ENCODE results near the gene FAM181B. TPM values are rescaled to one million over a fixed set of nuclear protein-coding genes. Genes with fewer than 3 reads are reported as not detected.

FAM181B gene
- total RNA-seq, 2 experiments from 2014 or later: not detected

GRCh38 chr11:82756765-82757639 is 23.3 kb upstream of the FAM181B start:
- Mint-ChIP-seq H3K36me3 (ENCODE audit: low read depth) (no peaks in the 10 kb centered on the region), H3K4me3 (peak overlapping the region; percentile 28), H3K4me1 (peaks cover 22% of the 10 kb centered on the region), H3K9me3 (no peaks in the 10 kb centered on the region), H3K27ac (peak overlapping the region; percentile 68), H3K27me3 (peaks cover 11% of the 10 kb centered on the region)
- DNase-seq: no peak
- CTCF ChIA-PET: interaction anchor here (0.6 to 1.9 kb wide), 2 partner anchors 10 to 516 kb away, joined by 4 to 7 read pairs; no protein-coding TSS in a partner anchor
- POLR2A ChIA-PET: no interaction called here

- H3K36me3 Mint-ChIP-seq (ENCODE audit: low read depth): no peaks in the 10 kb centered on the region
Measured at GRCh38 chr11:82754410-82754809, 20.7 kb upstream of the FAM181B start.

GRCh38 chr11:82753921-82754320 is 20.3 kb upstream of the FAM181B start:
- Mint-ChIP-seq H3K27ac (no peak overlapping the region), H3K4me3 (no peak overlapping the region), H3K9me3 (no peaks in the 10 kb centered on the region), H3K27me3 (peaks cover 12% of the 10 kb centered on the region), H3K4me1 (peaks cover 44% of the 10 kb centered on the region), H3K36me3 (ENCODE audit: low read depth) (no peaks in the 10 kb centered on the region)
- POLR2A ChIA-PET: no interaction called here
- no peak for DNase-seq
- CTCF ChIA-PET: no interaction called here

More at GRCh38 chr11:82754410-82754809, 20.7 kb upstream of the FAM181B start:
- H3K4me1 Mint-ChIP-seq: peaks cover 44% of the 10 kb centered on the region
- DNase-seq: no peak
- no peak overlapping the region for H3K27ac Mint-ChIP-seq
- H3K4me3 Mint-ChIP-seq: no peak overlapping the region
- peaks cover 12% of the 10 kb centered on the region for H3K27me3 Mint-ChIP-seq
- POLR2A ChIA-PET: no interaction called here
- CTCF ChIA-PET: no interaction called here
- H3K9me3 Mint-ChIP-seq: no peaks in the 10 kb centered on the region

GRCh38 chr11:82752801-82753200 is 19.1 kb upstream of the FAM181B start:
- Mint-ChIP-seq H3K4me1 (peaks cover 39% of the 10 kb centered on the region), H3K36me3 (ENCODE audit: low read depth) (no peaks in the 10 kb centered on the region), H3K27ac (no peak overlapping the region), H3K4me3 (no peak overlapping the region), H3K27me3 (peaks cover 12% of the 10 kb centered on the region), H3K9me3 (no peaks in the 10 kb centered on the region)
- ChIA-PET POLR2A (no interaction called here), CTCF (no interaction called here)
- DNase-seq: no peak

- Mint-ChIP-seq H3K27ac (peak overlapping the region; percentile 74), H3K4me1 (peaks cover 23% of the 10 kb centered on the region), H3K9me3 (no peaks in the 10 kb centered on the region), H3K36me3 (ENCODE audit: low read depth) (no peaks in the 10 kb centered on the region), H3K4me3 (peak overlapping the region; percentile 29), H3K27me3 (peaks cover 18% of the 10 kb centered on the region)
- DNase-seq: peak; percentile 55
- ChIA-PET CTCF (no interaction called here), POLR2A (interaction anchor here (0.6 kb wide), 1 partner anchor 41 kb away, joined by 3 read pairs; no protein-coding TSS in a partner anchor)
Measured at GRCh38 chr11:82750643-82751139, 17.0 kb upstream of the FAM181B start.

- ChIA-PET POLR2A (no interaction called here), CTCF (no interaction called here)
- no peak overlapping the region for H3K27ac Mint-ChIP-seq
- peaks cover 22% of the 10 kb centered on the region for H3K27me3 Mint-ChIP-seq
- no peak for DNase-seq
- no peaks in the 10 kb centered on the region for H3K9me3 Mint-ChIP-seq
- peaks cover 23% of the 10 kb centered on the region for H3K4me1 Mint-ChIP-seq
- no peak overlapping the region for H3K4me3 Mint-ChIP-seq
- no peaks in the 10 kb centered on the region for H3K36me3 Mint-ChIP-seq (ENCODE audit: low read depth)
Measured at GRCh38 chr11:82747471-82747870, 13.8 kb upstream of the FAM181B start.

GRCh38 chr11:82738091-82738490 is 4.4 kb upstream of the FAM181B start:
- peaks cover 3% of the 10 kb centered on the region for H3K4me1 Mint-ChIP-seq
- H3K27me3 Mint-ChIP-seq: peaks cover 77% of the 10 kb centered on the region
- no peak overlapping the region for H3K27ac Mint-ChIP-seq
- no peaks in the 10 kb centered on the region for H3K9me3 Mint-ChIP-seq
- H3K36me3 Mint-ChIP-seq (ENCODE audit: low read depth): no peaks in the 10 kb centered on the region
- ChIA-PET CTCF (no interaction called here), POLR2A (no interaction called here)
- no peak overlapping the region for H3K4me3 Mint-ChIP-seq
- no peak for DNase-seq

- Mint-ChIP-seq H3K4me1 (peaks cover 6% of the 10 kb centered on the region), H3K36me3 (ENCODE audit: low read depth) (no peaks in the 10 kb centered on the region), H3K27ac (no peak overlapping the region), H3K9me3 (no peaks in the 10 kb centered on the region), H3K4me3 (peak overlapping the region; percentile 53), H3K27me3 (peaks cover 81% of the 10 kb centered on the region)
- CTCF ChIA-PET: interaction anchor here (1.4 kb wide), 1 partner anchor 16 kb away, joined by 3 read pairs; no protein-coding TSS in a partner anchor
- POLR2A ChIA-PET: no interaction called here
- no peak for DNase-seq
Measured at GRCh38 chr11:82734120-82734479, 436 bp upstream of the FAM181B start.

GRCh38 chr11:82732734-82733443 is 775 bp downstream of the FAM181B start:
- CTCF ChIA-PET: interaction anchor here (0.5 to 1.4 kb wide), 2 partner anchors 12 to 15 kb away, joined by 3 to 4 read pairs; no protein-coding TSS in a partner anchor

GRCh38 chr11:82732348-82732733 is 1.3 kb downstream of the FAM181B start:
- peaks cover 73% of the 10 kb centered on the region for H3K27me3 Mint-ChIP-seq
- DNase-seq: no peak
- ChIA-PET POLR2A (no interaction called here), CTCF (interaction anchor here (0.5 kb wide), 1 partner anchor 13 kb away, joined by 4 read pairs; no protein-coding TSS in a partner anchor)
- no peak overlapping the region for H3K4me3 Mint-ChIP-seq
- peaks cover 6% of the 10 kb centered on the region for H3K4me1 Mint-ChIP-seq
- H3K27ac Mint-ChIP-seq: no peak overlapping the region
- no peaks in the 10 kb centered on the region for H3K36me3 Mint-ChIP-seq (ENCODE audit: low read depth)
- no peaks in the 10 kb centered on the region for H3K9me3 Mint-ChIP-seq

More at GRCh38 chr11:82732734-82733443, 775 bp downstream of the FAM181B start:
- Mint-ChIP-seq H3K4me3 (peak overlapping the region; percentile 54), H3K27ac (no peak overlapping the region), H3K9me3 (no peaks in the 10 kb centered on the region), H3K27me3 (peaks cover 78% of the 10 kb centered on the region), H3K36me3 (ENCODE audit: low read depth) (no peaks in the 10 kb centered on the region), H3K4me1 (peaks cover 6% of the 10 kb centered on the region)
- no peak for DNase-seq
- POLR2A ChIA-PET: no interaction called here

GRCh38 chr11:82731691-82732277 is 1.9 kb downstream of the FAM181B start:
- ChIA-PET POLR2A (no interaction called here), CTCF (no interaction called here)
- Mint-ChIP-seq H3K27ac (no peak overlapping the region), H3K9me3 (no peaks in the 10 kb centered on the region), H3K4me1 (peaks cover 6% of the 10 kb centered on the region), H3K4me3 (no peak overlapping the region), H3K27me3 (peaks cover 71% of the 10 kb centered on the region), H3K36me3 (ENCODE audit: low read depth) (no peaks in the 10 kb centered on the region)
- no peak for DNase-seq

GRCh38 chr11:82730754-82731153 is 2.9 kb downstream of the FAM181B start:
- POLR2A ChIA-PET: no interaction called here
- CTCF ChIA-PET: no interaction called here
- no peak overlapping the region for H3K4me3 Mint-ChIP-seq
- H3K36me3 Mint-ChIP-seq (ENCODE audit: low read depth): no peaks in the 10 kb centered on the region
- H3K4me1 Mint-ChIP-seq: peaks cover 6% of the 10 kb centered on the region
- H3K27me3 Mint-ChIP-seq: peaks cover 66% of the 10 kb centered on the region
- no peaks in the 10 kb centered on the region for H3K9me3 Mint-ChIP-seq
- DNase-seq: no peak
- no peak overlapping the region for H3K27ac Mint-ChIP-seq

- POLR2A ChIA-PET: no interaction called here
- no peak overlapping the region for H3K4me3 Mint-ChIP-seq
- DNase-seq: no peak
- no peaks in the 10 kb centered on the region for H3K36me3 Mint-ChIP-seq (ENCODE audit: low read depth)
- CTCF ChIA-PET: no interaction called here
- H3K9me3 Mint-ChIP-seq: no peaks in the 10 kb centered on the region
- H3K4me1 Mint-ChIP-seq: peaks cover 6% of the 10 kb centered on the region
- peaks cover 63% of the 10 kb centered on the region for H3K27me3 Mint-ChIP-seq
- H3K27ac Mint-ChIP-seq: no peak overlapping the region
Measured at GRCh38 chr11:82730286-82730685, 3.4 kb downstream of the FAM181B start.
